H9 (cell line): ENCODE data around the gene HS2ST1. TPM values are rescaled to one million over a fixed set of nuclear protein-coding genes. Genes with fewer than 3 reads are reported as not detected.

Experiments used
- DNase-seq: peaks from one replicate; pipeline ENCODE4 v3.0.0-alpha.2; 2017
- H2AFZ ChIP-seq: one replicate; pipeline ENCODE4 v1.6.1; 2013; ENCODE audit warnings: mild to moderate bottlenecking, low read length, control low read depth, moderate library complexity
- H2AK5ac ChIP-seq: 2 replicates; pipeline ENCODE4 v1.6.1; 2013; ENCODE audit warnings: low read length, control low read depth, mixed read lengths; ENCODE audit not compliant: insufficient read length
- H2BK120ac ChIP-seq: one replicate; pipeline ENCODE4 v1.6.1; 2013; ENCODE audit warnings: low read depth, mild to moderate bottlenecking, low read length, control low read depth, inconsistent platforms; ENCODE audit not compliant: poor library complexity, severe bottlenecking
- H2BK12ac ChIP-seq: 2 replicates; pipeline ENCODE4 v1.6.1; 2013; ENCODE audit warnings: low read length, control low read depth, mixed read lengths, low read depth; ENCODE audit not compliant: insufficient read length
- H2BK15ac ChIP-seq: 2 replicates; pipeline ENCODE4 v1.6.1; 2013; ENCODE audit warnings: low read depth, low read length, control low read depth
- H2BK20ac ChIP-seq: one replicate; pipeline ENCODE4 v1.6.1; 2013; ENCODE audit warnings: low read depth, mild to moderate bottlenecking, low read length, control low read depth, inconsistent platforms; ENCODE audit not compliant: poor library complexity, severe bottlenecking
- H2BK5ac ChIP-seq: 2 replicates; pipeline ENCODE4 v1.6.1; 2013; ENCODE audit warnings: low read length, control low read depth, mixed read lengths; ENCODE audit not compliant: insufficient read length
- H3K14ac ChIP-seq: 2 replicates; pipeline ENCODE4 v1.6.1; 2013; ENCODE audit warnings: low read length, control low read depth; ENCODE audit not compliant: insufficient read depth
- H3K18ac ChIP-seq: 2 replicates; pipeline ENCODE4 v1.6.1; 2013; ENCODE audit warnings: low read depth, mild to moderate bottlenecking, mixed read lengths, low read length, control low read depth; ENCODE audit not compliant: insufficient read length
- H3K23ac ChIP-seq: 2 replicates; pipeline ENCODE4 v1.6.1; 2013; ENCODE audit warnings: low read length, control low read depth, mixed read lengths, low read depth; ENCODE audit not compliant: insufficient read length
- H3K23me2 ChIP-seq: 2 replicates; pipeline ENCODE4 v1.6.1; 2013; ENCODE audit warnings: low read depth, mild to moderate bottlenecking, mixed read lengths, low read length, control low read depth; ENCODE audit not compliant: insufficient read length, poor library complexity, severe bottlenecking
- H3K27ac ChIP-seq: 2 replicates; pipeline ENCODE4 v1.5.1; 2013; ENCODE audit warnings: low read length, control low read depth, mixed read lengths, low read depth; ENCODE audit not compliant: insufficient read length
- H3K27me3 ChIP-seq: 2 replicates; pipeline ENCODE4 v1.6.1; 2013; ENCODE audit warnings: low read length, control low read depth, inconsistent platforms; ENCODE audit not compliant: insufficient read depth
- H3K4ac ChIP-seq: 2 replicates; pipeline ENCODE4 v1.6.1; 2013; ENCODE audit warnings: low read depth, mild to moderate bottlenecking, control low read depth, inconsistent platforms, low read length, moderate library complexity
- H3K4me1 ChIP-seq: 2 replicates; pipeline ENCODE4 v1.6.1; 2013; ENCODE audit warnings: low read length, control low read depth, inconsistent platforms; ENCODE audit not compliant: insufficient read depth
- H3K4me2 ChIP-seq: 2 replicates; pipeline ENCODE4 v1.6.1; 2013; ENCODE audit warnings: low read length, control low read depth, mixed read lengths; ENCODE audit not compliant: insufficient read length, insufficient read depth
- H3K56ac ChIP-seq: 2 replicates; pipeline ENCODE4 v1.6.1; 2013; ENCODE audit warnings: low read depth, mild to moderate bottlenecking, mixed read lengths, low read length, control low read depth; ENCODE audit not compliant: insufficient read length
- H3K79me1 ChIP-seq: 2 replicates; pipeline ENCODE4 v1.6.1; 2013; ENCODE audit warnings: low read depth, mild to moderate bottlenecking, moderate library complexity, low read length, control low read depth, inconsistent platforms; ENCODE audit not compliant: insufficient read depth, poor library complexity, severe bottlenecking
- H3K79me2 ChIP-seq: 2 replicates; pipeline ENCODE4 v1.6.1; 2013; ENCODE audit warnings: low read length, control low read depth, inconsistent platforms; ENCODE audit not compliant: insufficient read depth
- H3K9ac ChIP-seq: 2 replicates; pipeline ENCODE4 v1.6.1; 2013; ENCODE audit warnings: low read length, control low read depth, mixed read lengths; ENCODE audit not compliant: insufficient read length; ENCODE audit errors: extremely low read depth
- H3K9me3 ChIP-seq: one replicate; pipeline ENCODE4 v1.6.1; 2013; ENCODE audit warnings: low read depth, low read length, inconsistent platforms; ENCODE audit not compliant: control insufficient read depth
- H3T11ph ChIP-seq: one replicate; pipeline ENCODE4 v1.6.1; 2013; ENCODE audit warnings: mild to moderate bottlenecking, low read length, control low read depth, inconsistent platforms
- H4K20me1 ChIP-seq: one replicate; pipeline ENCODE4 v1.6.1; 2013; ENCODE audit not compliant: control insufficient read depth, insufficient read length, insufficient read depth
- H4K5ac ChIP-seq: 2 replicates; pipeline ENCODE4 v1.6.1; 2013; ENCODE audit warnings: low read depth, mild to moderate bottlenecking, mixed read lengths, low read length, control low read depth; ENCODE audit not compliant: insufficient read length
- H4K8ac ChIP-seq: replicated peaks from 2 replicates; pipeline ENCODE4 v1.6.1; 2013; ENCODE audit warnings: low read length, control low read depth, mixed read lengths, low read depth; ENCODE audit not compliant: insufficient read length
- H4K91ac ChIP-seq: 2 replicates; pipeline ENCODE4 v1.6.1; 2013; ENCODE audit warnings: low read depth, mild to moderate bottlenecking, moderate library complexity, mixed read lengths, low read length, control low read depth; ENCODE audit not compliant: insufficient read length
- H3K27ac Mint-ChIP-seq, 3 experiments: 2 replicates in 2 of 3; 3 replicates in 1 of 3; pipeline ENCODE4 v1.8.0; 2020 to 2021; ENCODE audit warnings: mixed read lengths in 3 of 3, mild to moderate bottlenecking in 1 of 3, moderate library complexity in 1 of 3
- H3K27me3 Mint-ChIP-seq: 2 replicates; pipeline ENCODE4 v1.8.0; 2021; ENCODE audit warnings: low read depth, mild to moderate bottlenecking, moderate library complexity, mixed read lengths
- H3K36me3 Mint-ChIP-seq, 3 experiments: 2 replicates in 2 of 3; 3 replicates in 1 of 3; pipeline ENCODE4 v1.8.0; 2020 to 2021; ENCODE audit warnings: low read depth in 3 of 3, mixed read lengths in 3 of 3; ENCODE audit not compliant: insufficient read depth in 1 of 3
- H3K4me1 Mint-ChIP-seq, 2 experiments: 2 replicates each; pipeline ENCODE4 v1.8.0; 2020; ENCODE audit warnings: mixed read lengths in 2 of 2
- H3K4me3 Mint-ChIP-seq, 2 experiments: 2 replicates in 1 of 2; 3 replicates in 1 of 2; pipeline ENCODE4 v1.8.0; 2020 to 2021; ENCODE audit warnings: mild to moderate bottlenecking in 2 of 2, mixed read lengths in 2 of 2, moderate library complexity in 1 of 2
- H3K9me3 Mint-ChIP-seq, 2 experiments: 2 replicates in 1 of 2; 3 replicates in 1 of 2; pipeline ENCODE4 v1.8.0; 2020; ENCODE audit warnings: mild to moderate bottlenecking in 2 of 2, mixed read lengths in 2 of 2, moderate library complexity in 1 of 2
- CTCF ChIP-seq: fragments of 200-600 bp; sonication (generic); conservative IDR thresholded peaks from 3 replicates; pipeline ENCODE4 v1.8.0; 2021; ENCODE audit warnings: antibody characterized with exemption, mild to moderate bottlenecking
- WGBS: extraction: QIAGEN DNeasy Blood & Tissue Kit; methylation state at CpG from one replicate; pipeline ENCODE4 v1.1.7; 2013; ENCODE audit warnings: missing lambda C conversion rate, low lambda C conversion rate, mixed read lengths; ENCODE audit not compliant: insufficient read length; ENCODE audit errors: extremely low coverage; 5-methylcytosine and 5-hydroxymethylcytosine counted together
- total RNA-seq: library from RNA; stranded (reverse); gene quantifications from 2 replicates; pipeline ENCODE4 v1.2.1, GENCODE V29; 2021

HS2ST1 gene
- total RNA-seq, 1 experiment from 2014 or later, result 20.1 TPM

DNA sequence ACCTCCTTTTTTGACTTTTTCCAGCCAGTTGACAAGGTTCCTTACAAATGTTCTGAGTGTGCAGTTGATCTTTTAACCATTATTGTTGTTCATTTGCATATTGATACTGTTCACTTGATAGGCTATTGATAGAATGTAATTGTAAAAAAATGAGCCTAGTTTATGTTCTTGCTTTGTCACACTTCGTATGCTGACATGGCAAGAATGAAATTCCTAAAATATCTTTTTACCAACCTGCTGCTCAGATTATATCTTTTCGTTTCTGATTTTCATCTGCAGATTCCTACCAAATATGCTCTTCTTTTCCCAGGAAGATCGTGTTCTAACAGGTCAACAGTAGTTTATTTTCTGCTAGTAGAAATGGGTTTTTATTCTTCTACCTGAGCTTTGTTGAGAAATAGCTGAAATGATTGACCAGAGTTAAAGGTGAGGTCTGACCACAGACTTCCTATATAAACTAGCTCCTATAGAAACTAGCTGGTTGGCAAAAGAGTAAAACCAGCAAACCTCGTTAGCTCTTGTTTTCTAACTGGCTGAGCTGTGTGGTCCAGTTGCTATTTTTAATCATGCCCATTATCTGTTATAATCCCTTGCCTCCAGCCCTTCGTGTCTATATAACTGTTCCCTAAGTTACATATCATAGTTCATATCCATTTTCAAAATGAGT lies 174.8 kb downstream of the HS2ST1 start:
- no peak overlapping the region for H3T11ph ChIP-seq
- peaks cover 18 to 21% of the 10 kb centered on the region in 2 experiments for H3K4me1 Mint-ChIP-seq
- H3K9me3 ChIP-seq, result no peaks in the 10 kb centered on the region
- H3K4me2 ChIP-seq, result no peak overlapping the region
- no peak overlapping the region for H2BK5ac ChIP-seq
- H3K79me1 ChIP-seq, result no peaks in the 10 kb centered on the region
- peaks cover 0 to 1% (median 0%) of the 10 kb centered on the region in 3 experiments; a peak in 2 of 7 replicates for H3K36me3 Mint-ChIP-seq
- no peak overlapping the region for H4K5ac ChIP-seq
- no peaks in the 10 kb centered on the region for H3K4me1 ChIP-seq
- no peak overlapping the region for H2AK5ac ChIP-seq
- H2BK15ac ChIP-seq, result no peak overlapping the region
- no peak overlapping the region for H3K4me3 Mint-ChIP-seq
- no peak overlapping the region for H3K23ac ChIP-seq
- H3K27ac ChIP-seq, result no peak overlapping the region
- no peak overlapping the region for H2BK12ac ChIP-seq
- no peak overlapping the region for H4K91ac ChIP-seq
- no peak overlapping the region for H3K9ac ChIP-seq
- no peak for DNase-seq
- no peak for TF ChIP-seq CTCF
- H2BK120ac ChIP-seq, result no peak overlapping the region
- no CpG with 5 or more reads among the region's 5 CpGs for WGBS
- H3K23me2 ChIP-seq, result no peaks in the 10 kb centered on the region
- H2BK20ac ChIP-seq, result no peak overlapping the region
- no peaks in the 10 kb centered on the region for H3K79me2 ChIP-seq
- no peaks in the 10 kb centered on the region for H3K27me3 Mint-ChIP-seq
- H3K9me3 Mint-ChIP-seq, result no peaks in the 10 kb centered on the region
- no peaks in the 10 kb centered on the region for H4K20me1 ChIP-seq
- no peak overlapping the region for H2AFZ ChIP-seq
- H3K56ac ChIP-seq, result no peak overlapping the region
- H3K27ac Mint-ChIP-seq, result peak overlapping the region in 1 of 3 experiments; percentile 67; a peak in 2 of 7 replicates
- H3K27me3 ChIP-seq, result no peaks in the 10 kb centered on the region
- H3K14ac ChIP-seq, result no peak overlapping the region
- H4K8ac ChIP-seq, result no peak overlapping the region
- H3K4ac ChIP-seq, result no peak overlapping the region
- no peak overlapping the region for H3K18ac ChIP-seq
